Measurements from ENCODE around the gene TLL1.

DNA sequence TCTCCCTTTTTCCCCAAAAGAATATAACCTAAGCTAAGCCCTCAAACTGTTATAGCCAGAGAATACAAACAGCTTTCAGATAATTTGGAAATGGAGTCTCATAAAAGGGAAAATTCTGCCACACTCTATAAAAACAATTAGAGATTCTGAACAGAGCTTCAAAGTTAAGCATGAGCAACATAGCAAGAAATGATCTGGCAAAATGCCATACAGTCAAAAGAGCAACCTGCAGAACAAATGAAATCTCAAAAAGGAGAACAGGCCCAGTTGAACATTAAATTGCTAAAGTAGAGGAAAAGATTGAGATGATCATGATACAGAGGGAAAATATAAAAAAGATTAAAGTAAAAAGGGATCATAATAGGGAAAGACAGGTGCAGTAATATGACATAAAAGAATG lies 250.5 kb downstream of the TLL1 start:
- TF ChIP-seq, protein P1, sequence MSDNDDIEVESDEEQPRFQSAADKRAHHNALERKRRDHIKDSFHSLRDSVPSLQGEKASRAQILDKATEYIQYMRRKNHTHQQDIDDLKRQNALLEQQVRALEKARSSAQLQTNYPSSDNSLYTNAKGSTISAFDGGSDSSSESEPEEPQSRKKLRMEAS (IDR thresholded peaks at IDR 0.05) = no peak
- TF ChIP-seq EZH2 (conservative IDR thresholded peaks at IDR 0.05; ENCODE audit: low read depth, low read length) (no peak), ARNT (IDR thresholded peaks at IDR 0.05) (no peak), SP4 (CRISPR knock-in tag; IDR thresholded peaks at IDR 0.05) (no peak), MED1 (CRISPR knock-in tag; IDR thresholded peaks at IDR 0.05) (no peak), TBL1XR1 (IDR thresholded peaks at IDR 0.05; ENCODE audit: borderline replicate concordance, low read length, partially characterized antibody) (no peak), MYC (CRISPR knock-in tag; IDR thresholded peaks at IDR 0.05; ENCODE audit: borderline replicate concordance) (no peak), SMC3 (IDR thresholded peaks at IDR 0.05; ENCODE audit: low read length) (no peak), YY1 (IDR thresholded peaks at IDR 0.05; ENCODE audit: insufficient read depth, insufficient replicate concordance, low read depth, low read length) (no peak), MLLT10 (CRISPR knock-in tag; IDR thresholded peaks at IDR 0.05) (no peak), CEBPG (CRISPR knock-in tag; IDR thresholded peaks at IDR 0.05) (no peak)
- TF ChIP-seq, protein P2, sequence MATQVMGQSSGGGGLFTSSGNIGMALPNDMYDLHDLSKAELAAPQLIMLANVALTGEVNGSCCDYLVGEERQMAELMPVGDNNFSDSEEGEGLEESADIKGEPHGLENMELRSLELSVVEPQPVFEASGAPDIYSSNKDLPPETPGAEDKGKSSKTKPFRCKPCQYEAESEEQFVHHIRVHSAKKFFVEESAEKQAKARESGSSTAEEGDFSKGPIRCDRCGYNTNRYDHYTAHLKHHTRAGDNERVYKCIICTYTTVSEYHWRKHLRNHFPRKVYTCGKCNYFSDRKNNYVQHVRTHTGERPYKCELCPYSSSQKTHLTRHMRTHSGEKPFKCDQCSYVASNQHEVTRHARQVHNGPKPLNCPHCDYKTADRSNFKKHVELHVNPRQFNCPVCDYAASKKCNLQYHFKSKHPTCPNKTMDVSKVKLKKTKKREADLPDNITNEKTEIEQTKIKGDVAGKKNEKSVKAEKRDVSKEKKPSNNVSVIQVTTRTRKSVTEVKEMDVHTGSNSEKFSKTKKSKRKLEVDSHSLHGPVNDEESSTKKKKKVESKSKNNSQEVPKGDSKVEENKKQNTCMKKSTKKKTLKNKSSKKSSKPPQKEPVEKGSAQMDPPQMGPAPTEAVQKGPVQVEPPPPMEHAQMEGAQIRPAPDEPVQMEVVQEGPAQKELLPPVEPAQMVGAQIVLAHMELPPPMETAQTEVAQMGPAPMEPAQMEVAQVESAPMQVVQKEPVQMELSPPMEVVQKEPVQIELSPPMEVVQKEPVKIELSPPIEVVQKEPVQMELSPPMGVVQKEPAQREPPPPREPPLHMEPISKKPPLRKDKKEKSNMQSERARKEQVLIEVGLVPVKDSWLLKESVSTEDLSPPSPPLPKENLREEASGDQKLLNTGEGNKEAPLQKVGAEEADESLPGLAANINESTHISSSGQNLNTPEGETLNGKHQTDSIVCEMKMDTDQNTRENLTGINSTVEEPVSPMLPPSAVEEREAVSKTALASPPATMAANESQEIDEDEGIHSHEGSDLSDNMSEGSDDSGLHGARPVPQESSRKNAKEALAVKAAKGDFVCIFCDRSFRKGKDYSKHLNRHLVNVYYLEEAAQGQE (IDR thresholded peaks at IDR 0.05; ENCODE audit: borderline replicate concordance in 1 of 2, low read depth in 1 of 2, low read length in 2 of 2) = no peak

All from HepG2 (cell line).